Esophagus (tissue), 2 donors: ENCODE results near the gene SLC45A1. TPM values are rescaled to one million over a fixed set of nuclear protein-coding genes. Genes with fewer than 3 reads are reported as not detected.

Experiments used
- H3K27ac ChIP-seq, 2 donors: one replicate each; pipeline ENCODE4 v1.5.1; 2013; ENCODE audit warnings: low read depth in 2 of 2, mild to moderate bottlenecking in 2 of 2, inconsistent platforms in 1 of 2, low read length in 1 of 2, moderate library complexity in 1 of 2
- H3K27me3 ChIP-seq, 2 donors: one replicate each; pipeline ENCODE4 v1.6.1; 2013; ENCODE audit warnings: low read length in 2 of 2, control low read depth in 1 of 2, mild to moderate bottlenecking in 1 of 2; ENCODE audit not compliant: insufficient read depth in 2 of 2, control insufficient read depth in 1 of 2
- H3K36me3 ChIP-seq, 2 donors: one replicate each; pipeline ENCODE4 v1.6.1; 2013; ENCODE audit warnings: low read length in 1 of 2; ENCODE audit not compliant: control insufficient read depth in 2 of 2, insufficient read depth in 2 of 2
- H3K4me1 ChIP-seq, 2 donors: one replicate each; pipeline ENCODE4 v1.6.1; 2013; ENCODE audit warnings: low read length in 1 of 2; ENCODE audit not compliant: control insufficient read depth in 2 of 2, insufficient read depth in 2 of 2
- H3K4me3 ChIP-seq, 2 donors: one replicate each; pipeline ENCODE4 v1.5.1; 2013; ENCODE audit warnings: low read length in 2 of 2, mild to moderate bottlenecking in 2 of 2, low read depth in 1 of 2, moderate library complexity in 1 of 2
- H3K9me3 ChIP-seq, 2 donors: one replicate each; pipeline ENCODE4 v1.6.1; 2013; ENCODE audit warnings: mild to moderate bottlenecking in 2 of 2, low read depth in 1 of 2, low read length in 1 of 2, moderate library complexity in 1 of 2; ENCODE audit not compliant: control insufficient read depth in 2 of 2, insufficient read depth in 1 of 2
- WGBS, 2 donors: extraction: QIAGEN DNeasy Blood & Tissue Kit; methylation state at CpG; one replicate each; pipeline ENCODE4 v1.1.7; 2013; 5-methylcytosine and 5-hydroxymethylcytosine counted together
- polyA plus RNA-seq, 2 donors: library from polyadenylated mRNA; stranded (reverse); fragments of 200-250 nt; gene quantifications; one replicate each; pipeline ENCODE4 v1.2.3, GENCODE V29; 2013
- donor health status: healthy with polysubstance abuse.
- donor health status: Bipolar disorder and iron deficiency.

Gene SLC45A1
- polyA plus RNA-seq, 2 donors, result 0.61 to 1.1 TPM

DNA sequence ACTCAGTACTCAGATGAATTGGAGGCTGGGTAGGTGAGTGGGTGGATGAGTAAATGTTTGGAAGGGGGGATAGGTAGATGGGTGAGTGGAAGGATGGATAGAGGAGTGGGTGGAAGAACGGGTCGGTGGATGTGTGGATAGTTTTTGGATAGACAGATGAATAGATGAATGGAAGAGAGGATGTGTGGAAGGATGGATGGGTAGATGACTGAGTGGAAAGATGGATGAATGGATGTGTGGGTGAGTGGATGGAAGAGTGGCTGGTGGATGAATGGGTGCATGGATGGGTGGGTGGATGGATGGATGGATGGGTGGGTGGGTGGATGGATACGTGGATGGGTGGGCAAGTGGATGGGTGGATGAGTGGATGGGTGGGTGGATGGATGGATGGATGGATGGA, 3.7 kb downstream of the SLC45A1 start:
- Histone ChIP-seq H3K4me3 (no peak overlapping the region), H3K4me1 (peaks cover 2 to 5% of the 10 kb centered on the region in 2 donors), H3K36me3 (no peaks in the 10 kb centered on the region), H3K9me3 (no peaks in the 10 kb centered on the region), H3K27ac (no peak overlapping the region), H3K27me3 (no peaks in the 10 kb centered on the region)
- WGBS, 2 donors, result 87 to 90% methylated on average over 3 of the region's 3 CpGs

DNA sequence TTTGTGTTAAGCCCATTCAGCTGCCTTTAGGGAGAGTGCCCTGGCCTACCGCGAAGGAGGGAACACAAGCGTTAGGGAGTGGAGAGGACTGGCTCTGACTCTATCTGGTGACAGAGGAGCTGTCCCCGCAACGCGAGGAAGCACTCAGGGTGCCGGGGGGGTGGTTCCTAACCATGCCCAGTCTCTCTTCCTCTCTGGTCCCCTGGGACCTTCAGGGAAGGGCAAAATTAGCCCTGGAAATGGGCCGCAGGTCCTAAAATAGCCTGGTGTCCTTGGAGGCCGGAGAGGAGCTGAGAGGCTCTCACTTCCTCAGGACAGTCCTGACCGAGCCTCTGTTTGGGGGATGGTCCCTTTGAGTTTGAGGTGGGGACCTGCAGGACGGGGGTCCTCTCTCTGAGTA, 5.8 kb downstream of the SLC45A1 start:
- Histone ChIP-seq H3K27ac (no peak overlapping the region), H3K4me3 (no peak overlapping the region), H3K36me3 (no peaks in the 10 kb centered on the region), H3K27me3 (no peaks in the 10 kb centered on the region), H3K4me1 (no peaks in the 10 kb centered on the region), H3K9me3 (no peaks in the 10 kb centered on the region)
- 73 to 75% methylated on average over 11 of the region's 11 CpGs for WGBS, 2 donors

DNA sequence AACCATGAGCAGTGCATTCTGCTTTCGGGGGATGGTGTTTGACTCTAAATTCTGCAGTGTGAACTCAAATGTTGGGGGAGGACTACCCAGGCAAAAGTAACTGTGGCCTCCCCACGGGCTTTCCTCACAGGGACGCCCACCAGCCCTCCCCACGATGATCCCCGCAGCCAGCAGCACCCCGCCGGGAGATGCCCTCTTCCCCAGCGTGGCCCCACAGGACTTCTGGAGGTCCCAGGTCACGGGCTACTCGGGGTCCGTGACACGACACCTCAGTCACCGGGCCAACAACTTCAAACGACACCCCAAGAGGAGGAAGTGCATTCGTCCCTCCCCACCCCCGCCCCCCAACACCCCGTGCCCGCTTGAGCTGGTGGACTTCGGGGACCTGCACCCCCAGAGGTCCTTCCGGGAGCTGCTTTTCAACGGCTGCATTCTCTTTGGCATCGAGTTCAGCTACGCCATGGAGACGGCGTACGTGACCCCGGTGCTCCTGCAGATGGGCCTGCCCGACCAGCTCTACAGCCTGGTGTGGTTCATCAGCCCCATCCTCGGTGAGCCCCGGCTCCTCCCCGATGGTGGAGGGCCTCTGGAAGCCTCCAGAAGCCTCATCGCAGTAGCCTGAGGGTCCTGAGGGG, 6.4 kb downstream of the SLC45A1 start:
- Histone ChIP-seq H3K27me3 (no peaks in the 10 kb centered on the region), H3K4me1 (no peaks in the 10 kb centered on the region), H3K27ac (no peak overlapping the region), H3K36me3 (no peaks in the 10 kb centered on the region), H3K4me3 (no peak overlapping the region), H3K9me3 (no peaks in the 10 kb centered on the region)
- 85 to 87% methylated on average over 31 to 32 of the region's 32 CpGs for WGBS, 2 donors

DNA sequence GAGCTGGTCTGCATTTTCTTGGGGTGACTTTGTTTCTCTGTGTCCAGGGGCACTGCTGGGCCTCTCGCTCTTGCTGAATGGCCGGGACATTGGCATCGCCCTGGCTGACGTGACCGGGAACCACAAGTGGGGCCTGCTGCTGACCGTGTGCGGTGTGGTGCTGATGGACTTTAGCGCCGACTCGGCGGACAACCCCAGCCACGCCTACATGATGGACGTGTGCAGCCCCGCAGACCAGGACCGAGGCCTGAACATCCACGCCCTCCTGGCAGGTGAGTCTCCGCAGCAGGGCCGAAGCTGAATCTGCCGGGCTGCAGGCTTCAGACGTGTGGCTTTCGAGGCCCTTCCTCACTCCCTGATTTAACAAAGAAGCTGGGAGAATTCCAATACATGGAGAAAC, 7.9 kb downstream of the SLC45A1 start:
- no peaks in the 10 kb centered on the region for H3K4me1 ChIP-seq
- no peaks in the 10 kb centered on the region for H3K27me3 ChIP-seq
- H3K9me3 ChIP-seq, result no peaks in the 10 kb centered on the region
- H3K4me3 ChIP-seq, result no peak overlapping the region
- no peaks in the 10 kb centered on the region for H3K36me3 ChIP-seq
- 92 to 94% methylated on average over 21 of the region's 21 CpGs for WGBS, 2 donors
- no peak overlapping the region for H3K27ac ChIP-seq

DNA sequence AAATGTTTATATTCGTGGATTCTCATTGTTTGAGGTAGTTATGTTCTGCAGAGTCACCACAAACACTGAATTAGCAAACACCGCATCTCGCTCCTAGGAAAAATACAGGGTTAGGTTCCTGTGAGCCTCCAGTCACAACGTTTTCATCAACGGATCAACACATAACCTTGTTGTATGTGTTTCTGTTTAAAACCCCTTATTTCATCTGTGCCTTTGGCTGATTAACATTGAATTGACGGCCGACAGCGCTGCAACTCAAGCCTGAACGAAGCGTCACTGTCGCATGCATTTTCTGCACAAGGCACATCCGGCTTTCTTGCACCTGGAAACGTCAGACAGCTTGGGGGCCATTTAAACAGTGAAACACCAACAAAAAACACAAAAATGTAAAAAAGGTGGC, 8.4 kb downstream of the SLC45A1 start:
- Histone ChIP-seq H3K27me3 (no peaks in the 10 kb centered on the region), H3K9me3 (no peaks in the 10 kb centered on the region), H3K27ac (no peak overlapping the region), H3K36me3 (no peaks in the 10 kb centered on the region), H3K4me3 (no peak overlapping the region), H3K4me1 (no peaks in the 10 kb centered on the region)
- 93% methylated on average over 13 of the region's 13 CpGs for WGBS, 2 donors

DNA sequence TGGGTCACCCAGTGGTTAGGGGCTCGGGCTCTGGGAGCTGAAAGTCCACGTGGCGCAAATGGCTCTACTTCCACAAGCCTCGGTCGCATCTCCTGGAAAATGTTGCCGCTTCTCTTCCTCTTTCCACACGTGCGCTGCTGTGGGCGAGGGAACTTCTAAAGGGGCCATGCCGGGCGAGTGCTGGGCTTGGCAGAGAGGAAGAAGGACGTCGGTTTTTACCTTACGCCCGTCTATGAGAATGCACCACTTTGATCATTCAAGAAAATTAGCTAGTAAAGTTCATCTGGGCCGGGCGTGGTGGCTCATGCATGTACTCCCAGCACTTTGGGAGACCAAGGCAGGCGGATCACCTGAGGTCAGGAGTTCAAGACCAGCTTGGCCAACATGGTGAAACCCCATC, 10.4 kb downstream of the SLC45A1 start:
- WGBS, 2 donors, result 94 to 96% methylated on average over 17 to 18 of the region's 18 CpGs
- Histone ChIP-seq H3K27ac (no peak overlapping the region), H3K4me1 (no peaks in the 10 kb centered on the region)

DNA sequence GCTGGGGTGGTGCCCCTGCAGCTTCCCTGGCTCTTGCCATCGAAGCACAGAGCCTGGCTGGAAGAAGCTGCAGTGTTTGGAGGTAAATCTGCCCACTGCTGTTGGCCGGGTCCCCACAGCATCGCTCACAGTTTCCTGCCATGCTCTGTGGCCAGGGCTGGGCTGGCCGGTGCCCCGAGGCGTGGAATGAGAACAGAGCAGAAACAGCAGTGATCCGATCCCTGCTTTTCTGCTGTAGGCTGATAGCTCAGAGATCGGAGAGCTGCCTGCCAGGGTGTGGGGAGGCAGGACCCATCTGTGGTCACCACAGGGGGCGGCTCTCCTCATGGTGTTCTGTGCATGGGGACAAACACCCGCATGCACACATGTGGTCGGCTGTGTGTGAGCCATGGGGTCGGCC, 11.5 kb downstream of the SLC45A1 start:
- 77 to 81% methylated on average over 12 of the region's 12 CpGs for WGBS, 2 donors
- no peaks in the 10 kb centered on the region for H3K9me3 ChIP-seq

More for the DNA sequence above, 10.4 kb downstream of the SLC45A1 start:
- H3K36me3 ChIP-seq, result no peaks in the 10 kb centered on the region
- no peaks in the 10 kb centered on the region for H3K27me3 ChIP-seq
- no peak overlapping the region for H3K4me3 ChIP-seq
- H3K9me3 ChIP-seq, result no peaks in the 10 kb centered on the region

DNA sequence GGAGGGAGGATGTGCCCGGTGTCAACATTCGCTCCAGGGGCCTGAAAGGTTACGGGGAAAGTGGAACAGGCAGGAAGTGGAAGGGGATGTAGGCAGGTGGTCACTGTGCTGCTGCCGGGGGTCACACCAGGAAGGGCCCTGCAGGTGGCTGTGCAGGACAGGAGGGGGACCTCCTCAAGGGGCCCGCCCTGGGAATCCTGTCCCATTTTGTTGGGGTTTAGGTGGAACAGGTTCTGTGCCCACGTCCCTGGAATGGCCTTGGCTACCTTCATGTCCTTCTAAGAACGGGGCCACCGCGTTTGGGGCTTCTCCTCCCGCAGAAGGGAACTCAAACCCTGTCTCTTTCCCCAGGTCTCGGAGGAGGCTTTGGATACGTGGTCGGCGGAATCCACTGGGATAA, 11.9 kb downstream of the SLC45A1 start:
- no peaks in the 10 kb centered on the region for H3K9me3 ChIP-seq
- no peaks in the 10 kb centered on the region for H3K27me3 ChIP-seq
- 87 to 90% methylated on average over 14 of the region's 14 CpGs for WGBS, 2 donors
- no peaks in the 10 kb centered on the region for H3K4me1 ChIP-seq
- H3K36me3 ChIP-seq, result no peaks in the 10 kb centered on the region
- no peak overlapping the region for H3K4me3 ChIP-seq
- H3K27ac ChIP-seq, result no peak overlapping the region

More for the DNA sequence above, 11.5 kb downstream of the SLC45A1 start:
- no peak overlapping the region for H3K4me3 ChIP-seq
- no peaks in the 10 kb centered on the region for H3K27me3 ChIP-seq
- H3K4me1 ChIP-seq, result no peaks in the 10 kb centered on the region
- H3K27ac ChIP-seq, result no peak overlapping the region
- H3K36me3 ChIP-seq, result no peaks in the 10 kb centered on the region

DNA sequence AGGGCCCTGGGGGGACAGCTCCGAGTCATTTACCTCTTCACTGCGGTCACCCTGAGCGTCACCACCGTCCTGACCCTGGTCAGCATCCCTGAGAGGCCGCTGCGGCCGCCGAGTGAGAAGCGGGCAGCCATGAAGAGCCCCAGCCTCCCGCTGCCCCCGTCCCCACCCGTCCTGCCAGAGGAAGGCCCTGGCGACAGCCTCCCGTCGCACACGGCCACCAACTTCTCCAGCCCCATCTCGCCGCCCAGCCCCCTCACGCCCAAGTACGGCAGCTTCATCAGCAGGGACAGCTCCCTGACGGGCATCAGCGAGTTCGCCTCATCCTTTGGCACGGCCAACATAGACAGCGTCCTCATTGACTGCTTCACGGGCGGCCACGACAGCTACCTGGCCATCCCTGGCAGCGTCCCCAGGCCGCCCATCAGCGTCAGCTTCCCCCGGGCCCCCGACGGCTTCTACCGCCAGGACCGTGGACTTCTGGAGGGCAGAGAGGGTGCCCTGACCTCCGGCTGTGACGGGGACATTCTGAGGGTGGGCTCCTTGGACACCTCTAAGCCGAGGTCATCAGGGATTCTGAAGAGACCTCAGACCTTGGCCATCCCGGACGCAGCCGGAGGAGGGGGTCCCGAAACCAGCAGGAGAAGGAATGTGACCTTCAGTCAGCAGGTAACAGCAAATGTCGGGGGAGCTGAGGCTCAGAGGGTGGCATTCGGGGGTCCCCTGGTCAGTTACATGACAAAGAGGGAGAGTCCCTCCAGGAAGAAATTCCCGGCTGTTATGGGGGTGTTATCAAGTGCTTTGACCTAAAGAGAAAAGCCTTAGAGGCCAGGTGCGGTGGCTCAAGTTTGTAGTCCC, 12.6 kb downstream of the SLC45A1 start:
- WGBS, 2 donors, result 92 to 94% methylated on average over 47 of the region's 47 CpGs
- Histone ChIP-seq H3K27me3 (no peaks in the 10 kb centered on the region), H3K36me3 (peaks cover 0 to 2% of the 10 kb centered on the region in 2 donors), H3K9me3 (no peaks in the 10 kb centered on the region), H3K27ac (no peak overlapping the region), H3K4me1 (no peaks in the 10 kb centered on the region), H3K4me3 (no peak overlapping the region)

DNA sequence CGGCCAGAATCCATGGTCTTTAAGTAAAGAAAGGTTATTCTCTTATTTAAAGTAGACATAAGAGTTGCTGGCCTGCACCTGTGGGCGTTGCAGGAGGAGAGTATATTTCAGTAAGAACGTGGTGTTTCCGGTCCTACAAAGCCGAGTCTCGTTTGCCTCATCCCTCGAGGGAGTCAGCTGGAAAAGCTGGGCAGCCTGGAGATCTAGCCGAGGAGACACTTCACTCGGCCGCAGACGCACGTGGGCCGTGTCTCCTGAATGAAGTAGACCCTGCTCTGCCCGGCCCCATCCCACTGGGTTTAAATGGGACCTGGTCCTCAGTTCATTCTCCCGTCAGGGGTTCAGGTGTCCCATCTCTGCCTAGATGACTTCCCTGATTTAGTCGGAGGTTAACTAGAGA, 14.9 kb downstream of the SLC45A1 start:
- no peaks in the 10 kb centered on the region for H3K4me1 ChIP-seq
- H3K4me3 ChIP-seq, result no peak overlapping the region
- H3K36me3 ChIP-seq, result peaks cover 0 to 3% of the 10 kb centered on the region in 2 donors
- H3K27me3 ChIP-seq, result no peaks in the 10 kb centered on the region
- no peaks in the 10 kb centered on the region for H3K9me3 ChIP-seq
- 90 to 91% methylated on average over 16 of the region's 16 CpGs for WGBS, 2 donors
- H3K27ac ChIP-seq, result no peak overlapping the region
